ENCODE measurements around the gene SERPINB1. TPM values are rescaled to one million over a fixed set of nuclear protein-coding genes. Genes with fewer than 3 reads are reported as not detected.
"Not testable (repeated sequence)": the region's sequence is repeated elsewhere in the genome, so short reads cannot be mapped to it uniquely, and the experiment has no call there.

SERPINB1 gene
- total RNA-seq, 1 donor = 127 TPM

GRCh38 chr6:2872423-2873358, 31.0 kb upstream of the SERPINB1 start:
- Histone ChIP-seq H3K9me3 (ENCODE audit: low read depth, low read length) (no peaks in the 10 kb centered on the region), H3K27me3 (ENCODE audit: insufficient read depth, low read length) (no peaks in the 10 kb centered on the region), H3K4me1 (ENCODE audit: insufficient read depth, low read length) (peaks cover 55% of the 10 kb centered on the region), H3K4me3 (ENCODE audit: low read length) (no peak overlapping the region)

- H3K4me3 ChIP-seq (ENCODE audit: low read length) = no peak overlapping the region
- H3K4me1 ChIP-seq (ENCODE audit: insufficient read depth, low read length) = peaks cover 48% of the 10 kb centered on the region
- no peaks in the 10 kb centered on the region for H3K27me3 ChIP-seq (ENCODE audit: insufficient read depth, low read length)
- no peaks in the 10 kb centered on the region for H3K9me3 ChIP-seq (ENCODE audit: low read depth, low read length)
Observed at GRCh38 chr6:2871953-2872352, 30.3 kb upstream of the SERPINB1 start.

GRCh38 chr6:2871102-2871501, 29.4 kb upstream of the SERPINB1 start:
- H3K4me1 ChIP-seq (ENCODE audit: insufficient read depth, low read length) = peaks cover 44% of the 10 kb centered on the region
- H3K4me3 ChIP-seq (ENCODE audit: low read length) = no peak overlapping the region
- no peaks in the 10 kb centered on the region for H3K9me3 ChIP-seq (ENCODE audit: low read depth, low read length)
- no peaks in the 10 kb centered on the region for H3K27me3 ChIP-seq (ENCODE audit: insufficient read depth, low read length)

- peaks cover 41% of the 10 kb centered on the region for H3K4me1 ChIP-seq (ENCODE audit: insufficient read depth, low read length)
- H3K9me3 ChIP-seq (ENCODE audit: low read depth, low read length) = no peaks in the 10 kb centered on the region
- no peaks in the 10 kb centered on the region for H3K27me3 ChIP-seq (ENCODE audit: insufficient read depth, low read length)
- H3K4me3 ChIP-seq (ENCODE audit: low read length) = no peak overlapping the region
Observed at GRCh38 chr6:2870046-2870636, 28.5 kb upstream of the SERPINB1 start.

- H3K9me3 ChIP-seq (ENCODE audit: low read depth, low read length) = no peaks in the 10 kb centered on the region
- H3K4me3 ChIP-seq (ENCODE audit: low read length) = no peak overlapping the region
- H3K27me3 ChIP-seq (ENCODE audit: insufficient read depth, low read length) = no peaks in the 10 kb centered on the region
- H3K4me1 ChIP-seq (ENCODE audit: insufficient read depth, low read length) = peaks cover 31% of the 10 kb centered on the region
Observed at GRCh38 chr6:2868637-2869036, 27.0 kb upstream of the SERPINB1 start.

DNA sequence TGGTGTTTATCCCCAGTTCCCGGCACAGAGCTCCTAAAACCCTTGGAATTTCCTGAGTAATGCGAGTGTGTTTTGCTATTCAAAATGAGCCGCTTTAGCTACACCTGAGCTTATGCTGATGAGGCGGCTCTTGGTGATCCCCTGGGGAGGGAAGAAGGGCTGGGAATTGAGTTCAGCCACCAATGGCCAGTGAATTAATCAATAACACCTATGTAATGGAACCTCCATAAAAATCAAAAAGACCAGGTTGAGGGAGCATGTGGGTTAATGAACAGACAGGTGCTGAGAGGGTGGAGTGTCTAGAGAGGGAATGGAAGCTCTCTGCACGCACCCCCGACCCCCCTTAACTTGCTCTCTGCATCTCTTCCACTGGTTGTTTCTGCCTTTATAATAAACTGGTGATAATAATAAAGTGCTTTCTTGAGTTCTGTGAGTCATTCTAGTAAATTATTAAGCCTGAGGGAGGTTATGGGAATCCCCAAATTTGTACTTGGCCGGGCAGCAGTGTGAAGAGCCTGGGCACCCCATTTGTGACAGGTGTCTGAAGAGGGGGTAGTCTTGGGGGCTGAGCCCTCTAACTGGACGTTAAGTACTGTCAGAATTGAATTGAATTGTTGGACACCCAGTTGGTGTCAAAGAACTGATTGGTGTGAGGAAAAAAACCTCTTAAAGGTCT, 24.6 kb upstream of the SERPINB1 start:
- Histone ChIP-seq H3K27me3 (ENCODE audit: insufficient read depth, low read length) (no peaks in the 10 kb centered on the region), H3K4me1 (ENCODE audit: insufficient read depth, low read length) (peaks cover 40% of the 10 kb centered on the region), H3K9me3 (ENCODE audit: low read depth, low read length) (no peaks in the 10 kb centered on the region), H3K4me3 (ENCODE audit: low read length) (no peak overlapping the region)

DNA sequence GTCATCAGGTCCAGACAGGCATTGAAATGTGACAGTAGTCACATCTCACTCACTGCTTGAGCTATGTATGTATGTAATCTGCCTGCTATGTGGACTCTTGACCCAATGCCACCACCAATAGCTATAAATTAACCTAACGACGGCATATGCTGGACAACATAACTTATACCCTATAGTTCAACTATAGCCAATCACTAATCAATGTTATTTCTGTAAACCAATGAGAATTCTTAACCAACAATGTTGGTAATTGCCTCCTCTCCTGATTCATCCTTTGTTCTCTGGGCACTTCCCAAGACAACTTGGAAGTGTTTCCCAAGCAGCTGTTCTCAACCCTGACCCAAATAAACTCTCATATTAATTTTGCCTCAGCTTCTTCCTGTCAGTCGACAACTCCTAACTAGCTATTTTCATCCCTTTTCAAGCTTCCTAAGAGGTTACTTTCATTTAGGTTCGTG, 24.1 kb upstream of the SERPINB1 start:
- no peaks in the 10 kb centered on the region for H3K9me3 ChIP-seq (ENCODE audit: low read depth, low read length)
- H3K4me1 ChIP-seq (ENCODE audit: insufficient read depth, low read length) = peaks cover 45% of the 10 kb centered on the region
- no peak overlapping the region for H3K4me3 ChIP-seq (ENCODE audit: low read length)
- H3K27me3 ChIP-seq (ENCODE audit: insufficient read depth, low read length) = no peaks in the 10 kb centered on the region

GRCh38 chr6:2865270-2865669, 23.6 kb upstream of the SERPINB1 start:
- no peak overlapping the region for H3K4me3 ChIP-seq (ENCODE audit: low read length)
- peaks cover 45% of the 10 kb centered on the region for H3K4me1 ChIP-seq (ENCODE audit: insufficient read depth, low read length)
- H3K9me3 ChIP-seq (ENCODE audit: low read depth, low read length) = no peaks in the 10 kb centered on the region

GRCh38 chr6:2863901-2864300, 22.2 kb upstream of the SERPINB1 start:
- H3K9me3 ChIP-seq (ENCODE audit: low read depth, low read length) = no peaks in the 10 kb centered on the region
- peaks cover 56% of the 10 kb centered on the region for H3K4me1 ChIP-seq (ENCODE audit: insufficient read depth, low read length)
- H3K27me3 ChIP-seq (ENCODE audit: insufficient read depth, low read length) = no peaks in the 10 kb centered on the region
- no peak overlapping the region for H3K4me3 ChIP-seq (ENCODE audit: low read length)

More at GRCh38 chr6:2865270-2865669, 23.6 kb upstream of the SERPINB1 start:
- no peaks in the 10 kb centered on the region for H3K27me3 ChIP-seq (ENCODE audit: insufficient read depth, low read length)

DNA sequence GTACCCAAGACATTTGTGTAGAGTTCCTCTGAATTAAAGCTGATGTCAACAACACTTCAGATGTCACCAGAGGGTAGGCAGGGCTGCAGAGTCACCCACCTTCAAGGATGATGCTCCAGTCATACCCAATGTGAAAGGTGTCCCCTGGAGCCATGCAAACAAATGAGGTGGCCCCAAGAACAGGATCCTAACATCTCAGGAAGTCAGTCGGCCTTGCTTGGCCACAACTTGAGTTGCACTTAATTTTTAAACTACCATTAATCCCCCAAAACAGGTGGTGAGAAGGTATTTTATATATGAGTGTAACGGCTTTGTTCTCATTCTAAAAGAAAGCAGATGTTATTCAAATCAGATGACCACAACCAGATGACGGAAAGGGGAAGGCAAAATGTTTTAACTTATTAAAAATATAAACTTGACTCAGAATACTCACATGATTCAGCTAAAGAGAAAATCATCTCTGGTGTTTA, 21.1 kb upstream of the SERPINB1 start:
- no peaks in the 10 kb centered on the region for H3K27me3 ChIP-seq (ENCODE audit: insufficient read depth, low read length)
- peaks cover 60% of the 10 kb centered on the region for H3K4me1 ChIP-seq (ENCODE audit: insufficient read depth, low read length)
- no peak overlapping the region for H3K4me3 ChIP-seq (ENCODE audit: low read length)
- no peaks in the 10 kb centered on the region for H3K9me3 ChIP-seq (ENCODE audit: low read depth, low read length)

DNA sequence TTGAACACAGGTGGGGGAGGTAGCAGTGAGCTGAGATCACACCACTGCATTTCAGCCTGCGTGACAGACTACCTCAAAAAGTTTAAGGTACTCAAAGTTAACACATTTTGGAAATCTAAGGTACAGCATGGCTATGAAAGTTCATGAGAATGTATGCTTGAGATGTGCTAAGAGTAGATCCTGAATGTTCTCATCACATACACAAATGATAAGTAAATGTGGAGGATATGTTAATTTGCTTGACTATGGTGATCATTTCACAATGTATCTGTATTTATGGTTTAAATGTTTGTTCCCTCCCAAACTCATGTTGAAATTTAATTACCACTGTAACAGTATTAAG, 20.1 kb upstream of the SERPINB1 start:
- Histone ChIP-seq H3K4me1 (ENCODE audit: insufficient read depth, low read length) (peaks cover 70% of the 10 kb centered on the region), H3K4me3 (ENCODE audit: low read length) (no peak overlapping the region), H3K9me3 (ENCODE audit: low read depth, low read length) (no peaks in the 10 kb centered on the region), H3K27me3 (ENCODE audit: insufficient read depth, low read length) (no peaks in the 10 kb centered on the region)

DNA sequence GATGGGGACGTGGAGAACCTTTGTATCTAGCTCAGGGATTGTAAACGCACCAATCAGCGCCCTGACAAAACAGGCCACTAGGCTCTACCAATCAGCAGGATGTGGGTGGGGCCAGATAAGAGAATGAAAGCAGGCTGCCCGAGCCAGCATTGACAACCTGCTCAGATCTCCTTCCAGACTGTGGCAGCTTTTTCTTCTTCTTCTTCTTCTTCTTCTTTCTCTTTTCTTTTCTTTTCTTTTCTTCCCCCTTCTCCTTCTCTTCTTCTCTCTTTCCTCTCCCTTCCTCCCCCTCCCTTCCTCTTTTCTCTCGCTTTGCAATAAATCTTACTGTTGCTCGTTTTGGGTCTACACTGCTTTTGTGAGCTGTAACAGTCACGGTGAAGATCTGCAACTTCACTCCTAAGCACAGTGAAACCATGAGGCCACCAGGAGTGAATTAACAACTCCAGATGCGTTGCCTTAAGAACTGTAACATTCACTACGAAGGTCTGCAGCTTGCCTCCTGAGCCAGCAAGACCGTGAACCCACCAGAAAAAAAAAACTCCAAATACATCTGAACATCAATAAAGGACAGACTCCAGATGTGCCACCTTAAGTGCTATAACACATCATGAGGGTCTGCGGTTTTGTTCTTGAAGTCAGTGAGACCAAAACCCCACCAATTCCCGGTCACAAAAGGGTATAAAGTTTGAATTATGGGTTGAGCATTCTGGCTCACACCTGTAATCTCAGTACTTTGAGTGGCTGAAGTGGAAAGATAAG, 19.6 kb upstream of the SERPINB1 start:
- Histone ChIP-seq H3K4me3 (ENCODE audit: low read length) (no peak overlapping the region), H3K4me1 (ENCODE audit: insufficient read depth, low read length) (peaks cover 71% of the 10 kb centered on the region), H3K27me3 (ENCODE audit: insufficient read depth, low read length) (no peaks in the 10 kb centered on the region), H3K9me3 (ENCODE audit: low read depth, low read length) (no peaks in the 10 kb centered on the region)

DNA sequence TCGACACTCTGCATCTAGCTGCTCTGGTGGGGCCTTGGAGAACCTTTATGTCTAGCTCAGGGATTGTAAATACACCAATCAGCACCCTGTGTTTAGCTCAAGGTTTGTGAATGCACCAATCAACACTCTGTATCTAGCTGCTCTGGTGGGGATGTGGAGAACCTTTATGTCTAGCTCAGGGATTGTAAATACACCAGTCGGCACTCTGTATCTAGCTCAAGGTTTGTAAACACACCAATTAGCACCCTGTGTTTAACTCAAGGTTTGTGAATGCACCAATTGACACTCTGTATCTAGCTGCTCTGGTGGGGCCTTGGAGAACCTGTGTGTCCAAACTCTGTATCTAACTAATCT, 19.0 kb upstream of the SERPINB1 start:
- H3K4me3 ChIP-seq (ENCODE audit: low read length); H3K27me3 ChIP-seq (ENCODE audit: insufficient read depth, low read length); H3K9me3 ChIP-seq (ENCODE audit: low read depth, low read length): not testable (repeated sequence)
- peaks cover 76% of the 10 kb centered on the region for H3K4me1 ChIP-seq (ENCODE audit: insufficient read depth, low read length)

DNA sequence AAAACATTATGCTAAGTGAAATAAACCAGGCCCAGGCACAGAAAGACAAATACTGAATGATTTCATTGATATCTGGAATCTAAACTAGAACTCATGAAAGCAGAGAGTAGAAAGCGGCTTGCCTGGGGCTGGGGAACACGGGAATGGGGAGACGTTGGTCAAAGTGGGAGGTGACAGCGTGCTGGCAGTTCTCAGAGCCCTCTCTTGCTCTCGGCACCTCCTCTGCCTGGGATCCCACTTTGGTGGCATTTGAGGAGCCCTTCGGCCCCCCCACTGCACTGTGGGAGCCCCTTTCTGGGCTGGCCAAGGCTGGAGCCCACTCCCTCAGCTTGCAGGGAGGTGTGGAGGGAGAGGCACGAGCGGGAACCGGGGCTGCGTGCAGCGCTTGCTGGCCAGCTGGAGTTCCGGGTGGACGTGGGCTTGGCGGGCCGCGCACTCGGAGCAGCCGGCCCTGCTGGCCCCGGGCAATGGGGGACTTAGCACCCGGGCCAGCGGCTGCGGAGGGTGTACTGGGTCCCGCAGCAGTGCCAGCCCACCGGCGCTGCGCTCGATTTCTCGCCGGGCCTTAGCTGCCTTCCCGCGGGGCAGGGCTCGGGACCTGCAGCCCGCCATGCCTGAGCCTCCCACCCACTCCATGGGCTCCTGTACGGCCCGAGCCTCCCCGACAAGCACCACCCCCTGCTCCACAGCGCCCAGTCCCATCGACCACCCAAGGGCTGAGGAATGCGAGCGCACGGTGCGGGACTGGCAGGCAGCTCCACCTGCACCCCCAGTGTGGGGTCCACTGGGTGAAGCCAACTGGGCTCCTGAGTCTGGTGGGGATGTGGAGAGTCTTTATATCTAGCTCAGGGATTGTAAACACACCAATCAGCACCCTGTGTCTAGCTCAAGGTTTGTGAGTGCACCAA, 18.4 kb upstream of the SERPINB1 start:
- H3K9me3 ChIP-seq (ENCODE audit: low read depth, low read length); H3K27me3 ChIP-seq (ENCODE audit: insufficient read depth, low read length); H3K4me3 ChIP-seq (ENCODE audit: low read length): not testable (repeated sequence)
- peaks cover 82% of the 10 kb centered on the region for H3K4me1 ChIP-seq (ENCODE audit: insufficient read depth, low read length)

Data from mononuclear cell (primary cell).